ENCODE data around the gene ARCN1. TPM values are rescaled to one million over a fixed set of nuclear protein-coding genes. Genes with fewer than 3 reads are reported as not detected.
A peak's percentile ranks its signal among the peaks of the same experiment; 100 is the strongest.

Gene ARCN1
- total and polyA plus RNA-seq, 9 of the 15 experiments (the other 6 are each of a cell fraction or from before 2014, with no cell fraction given), result 30.0 to 224 (median 76.4) TPM

DNA sequence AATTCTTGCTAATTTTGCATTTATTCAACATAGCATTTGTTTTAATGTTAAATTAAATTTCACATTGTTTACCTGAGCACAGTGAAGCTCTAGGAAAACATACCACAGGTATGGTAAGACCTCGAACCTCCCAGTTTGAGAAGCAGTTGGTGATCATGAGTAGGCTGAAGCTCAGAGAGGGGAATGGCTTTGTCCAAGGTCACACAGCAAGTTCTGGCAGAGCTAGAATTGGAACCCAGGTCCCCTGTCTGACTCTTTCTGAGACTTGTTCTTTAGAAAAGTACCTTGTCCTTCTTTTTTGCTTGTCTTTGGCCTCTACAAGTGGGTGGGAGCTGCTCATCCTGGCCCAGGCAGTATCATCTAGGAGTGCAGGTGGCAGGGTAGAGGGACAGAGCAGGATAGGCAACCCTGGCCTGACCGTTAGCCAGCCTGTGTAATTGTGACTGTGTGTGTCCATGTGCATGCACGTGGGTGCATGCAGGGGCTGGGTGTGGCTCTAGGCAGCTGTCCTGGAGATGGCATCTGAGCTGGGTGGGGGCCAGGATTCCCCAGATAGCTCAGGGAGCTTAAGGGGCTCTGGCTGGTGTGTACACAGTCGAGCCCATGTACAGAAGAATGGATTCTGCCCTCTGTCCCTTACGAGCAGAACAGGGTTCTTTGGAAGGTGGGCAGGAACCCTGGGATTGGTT is 56.8 kb downstream of the ARCN1 start (continued):
- TF ChIP-seq FOXP1 (CRISPR knock-in tag; IDR thresholded peaks at IDR 0.05) (0 out of 2 replicates have a peak, but pooled peaks have one; percentile 23), TRIM24 (IDR thresholded peaks at IDR 0.05) (no peak), BRD4 (IDR thresholded peaks at IDR 0.05) (no peak)

DNA sequence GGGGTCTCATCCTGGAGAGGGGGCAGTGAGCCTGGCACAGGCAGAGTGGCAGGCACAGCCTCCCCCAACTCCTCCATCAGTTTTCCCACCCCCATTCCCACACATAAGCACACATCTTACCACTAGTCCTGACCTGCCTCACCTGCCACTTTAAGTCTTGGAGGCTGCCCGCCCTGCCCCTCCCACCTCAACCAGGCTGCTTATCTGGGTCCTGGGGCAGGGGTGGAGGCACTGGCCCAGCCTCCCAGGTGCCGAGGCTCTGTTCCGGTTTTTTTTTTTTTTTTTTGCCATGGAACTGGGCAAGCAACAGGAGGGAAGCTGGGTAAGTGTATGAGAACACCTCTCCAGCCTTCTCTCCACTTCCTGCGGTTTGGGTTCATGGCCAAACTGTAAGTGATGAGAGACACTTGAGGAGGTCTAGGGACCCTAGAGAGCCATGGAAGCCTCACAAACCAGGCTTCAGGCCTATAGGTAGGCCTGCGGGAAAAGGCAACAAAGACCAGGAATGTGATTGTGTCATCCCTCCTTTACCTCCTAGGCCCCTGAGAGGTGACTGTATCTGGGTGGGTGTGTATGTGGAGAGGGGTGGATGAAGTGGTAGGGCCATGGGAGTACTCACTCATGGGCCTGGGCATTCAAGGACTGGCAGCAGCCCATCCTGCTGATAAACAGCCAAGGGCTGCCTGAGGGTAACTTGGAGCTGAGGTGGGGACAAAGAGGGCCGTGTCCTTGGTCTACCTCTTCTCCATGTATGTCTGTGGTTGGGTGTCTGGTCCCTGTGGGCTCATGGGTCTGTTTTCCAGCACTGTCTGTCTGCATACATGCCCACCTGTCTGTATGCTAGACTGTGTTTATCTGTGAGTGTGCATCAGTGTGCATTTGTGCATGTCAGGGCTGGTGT is 57.8 kb downstream of the ARCN1 start:
- no peak for FAIRE-seq
- no peak for DNase-seq (ENCODE audit: extremely low read depth in 1 of 4, low spot score in 3 of 4)
- Histone ChIP-seq H3K27me3 (ENCODE audit: control insufficient read depth in 2 of 2, insufficient read depth in 2 of 2, low read length in 2 of 2) (no peaks in the 10 kb centered on the region), H3K79me2 (ENCODE audit: control insufficient read depth, insufficient read depth, low read length) (no peaks in the 10 kb centered on the region), H3K9me3 (replicated peaks; ENCODE audit: control insufficient read depth, insufficient read depth, low read depth, low read length) (no peaks in the 10 kb centered on the region), H3K9me1 (ENCODE audit: control insufficient read depth, insufficient read depth, low read length) (peaks cover 3% of the 10 kb centered on the region), H3K27ac (ENCODE audit: extremely low read depth, low read depth, low read length) (no peak overlapping the region), H2AFZ (ENCODE audit: low read depth, low read length) (no peak overlapping the region), H3K36me3 (ENCODE audit: control insufficient read depth, insufficient read depth, low read length) (peaks cover 35% of the 10 kb centered on the region; the same call in 2 of the 3 replicates), H4K20me1 (replicated peaks; ENCODE audit: control insufficient read depth, insufficient read depth, low read length) (peaks cover 5% of the 10 kb centered on the region; the same call in 1 of the 2 replicates), H3K4me2 (ENCODE audit: insufficient read depth, low read length) (no peak overlapping the region), H3K4me1 (replicated peaks in 1 of 2; ENCODE audit: control insufficient read depth in 2 of 2, insufficient read depth in 2 of 2, low read length in 2 of 2) (peaks cover 16 to 37% of the 10 kb centered on the region in 2 experiments; a peak in 4 of 5 replicates), H3K4me3 (no peak overlapping the region), H3K9ac (ENCODE audit: insufficient read depth in 1 of 2, low read depth in 2 of 2, low read length in 2 of 2) (peak overlapping the region in 1 of 2 experiments; percentile 76; a peak in 1 of 4 replicates)
- TF ChIP-seq SMARCA5 (IDR thresholded peaks at IDR 0.05) (no peak), HDAC3 (IDR thresholded peaks at IDR 0.05; ENCODE audit: borderline replicate concordance, partially characterized antibody) (no peak), NFE2 (IDR thresholded peaks at IDR 0.05; ENCODE audit: low read depth) (no peak), TBL1XR1 (IDR thresholded peaks at IDR 0.05; ENCODE audit: low read length in 2 of 2) (no peak), RNF2 (IDR thresholded peaks at IDR 0.05) (no peak), HDGF (IDR thresholded peaks at IDR 0.05) (no peak), GTF2E2 (tag; IDR thresholded peaks at IDR 0.05) (no peak), POLR2AphosphoS5 (IDR thresholded peaks at IDR 0.05; ENCODE audit: control insufficient read depth, insufficient read depth, low read depth, low read length) (no peak), NEUROD1 (IDR thresholded peaks at IDR 0.05; ENCODE audit: borderline replicate concordance, low read depth, low read length, partially characterized antibody) (no peak), CSDE1 (IDR thresholded peaks at IDR 0.05) (no peak), CTBP1 (IDR thresholded peaks at IDR 0.05; ENCODE audit: borderline replicate concordance) (no peak)
- TF ChIP-seq, protein P1, sequence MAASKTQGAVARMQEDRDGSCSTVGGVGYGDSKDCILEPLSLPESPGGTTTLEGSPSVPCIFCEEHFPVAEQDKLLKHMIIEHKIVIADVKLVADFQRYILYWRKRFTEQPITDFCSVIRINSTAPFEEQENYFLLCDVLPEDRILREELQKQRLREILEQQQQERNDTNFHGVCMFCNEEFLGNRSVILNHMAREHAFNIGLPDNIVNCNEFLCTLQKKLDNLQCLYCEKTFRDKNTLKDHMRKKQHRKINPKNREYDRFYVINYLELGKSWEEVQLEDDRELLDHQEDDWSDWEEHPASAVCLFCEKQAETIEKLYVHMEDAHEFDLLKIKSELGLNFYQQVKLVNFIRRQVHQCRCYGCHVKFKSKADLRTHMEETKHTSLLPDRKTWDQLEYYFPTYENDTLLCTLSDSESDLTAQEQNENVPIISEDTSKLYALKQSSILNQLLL (CRISPR knock-in tag; IDR thresholded peaks at IDR 0.05; ENCODE audit: borderline replicate concordance), result no peak
- BruUV-seq (replicated peaks), result no TSS peak
- in situ Hi-C loops (cut with MboI), result no loop called here
- ChIA-PET CTCF (ENCODE audit: low intra/inter-chr PET ratio) (no interaction called here), POLR2A (interaction anchor here (0.8 to 1.1 kb wide), 2 partner anchors 18 to 283 kb away, joined by 3 to 5 read pairs; no protein-coding TSS in a partner anchor)
- WGBS (ENCODE audit: insufficient coverage, low coverage, missing lambda C conversion rate), result 62% methylated on average over 5 of the region's 6 CpGs
- ATAC-seq, result no peak
- intact Hi-C loops (cut with micrococcal nuclease), result no loop called here

All from K562 (cell line).